ENCODE results near the gene PVALEF.

The PVALEF gene

DNA sequence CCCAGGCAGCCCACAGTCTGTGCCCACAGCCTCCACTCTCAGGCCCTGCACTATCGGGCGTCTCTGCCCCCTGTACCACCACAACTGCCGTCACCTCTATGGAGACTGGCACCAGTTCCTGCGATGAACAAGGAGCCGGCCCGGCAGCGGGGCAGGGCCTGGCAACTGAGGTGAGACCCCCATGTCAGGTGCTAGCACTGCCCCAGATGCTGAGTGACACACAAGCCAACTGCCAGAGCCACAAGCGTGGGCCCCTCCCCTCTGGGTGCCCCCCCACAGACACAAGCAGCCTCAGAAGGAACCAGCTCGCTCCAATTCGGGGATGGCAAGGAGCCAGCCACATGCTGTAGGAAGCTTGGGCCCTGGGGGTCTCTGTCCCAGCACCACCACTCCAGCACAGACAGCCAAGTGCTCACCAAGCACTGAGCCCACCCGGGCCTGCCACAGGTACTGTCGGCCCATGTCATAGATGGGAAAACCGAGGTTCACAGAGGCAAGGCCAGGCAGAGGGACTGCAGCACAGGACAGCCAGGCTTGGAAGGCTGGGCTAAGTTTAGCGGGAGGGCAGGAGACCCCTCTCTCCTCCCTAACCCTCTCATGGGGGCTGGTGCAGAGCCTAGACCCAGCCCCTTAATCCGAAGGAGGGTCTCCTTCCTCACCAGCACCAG lies 1.5 kb upstream of the PVALEF start:
- no peak for TF ChIP-seq JUND (IDR thresholded peaks at IDR 0.05; ENCODE audit: low read depth)
- DNase-seq (ENCODE audit: low read depth in 1 of 2, low spot score in 1 of 2), result no peak
- in situ Hi-C loops (cut with HindIII; ENCODE audit: low pct_unique_long_range_greater_than_20kb, low sequenced_read_pairs), result no loop called here

GRCh38 chr17:81164371-81165245 lies 699 bp upstream of the PVALEF start:
- TF ChIP-seq JUND (IDR thresholded peaks at IDR 0.05; ENCODE audit: low read depth), result no peak
- in situ Hi-C loops (cut with HindIII; ENCODE audit: low pct_unique_long_range_greater_than_20kb, low sequenced_read_pairs), result no loop called here

DNA sequence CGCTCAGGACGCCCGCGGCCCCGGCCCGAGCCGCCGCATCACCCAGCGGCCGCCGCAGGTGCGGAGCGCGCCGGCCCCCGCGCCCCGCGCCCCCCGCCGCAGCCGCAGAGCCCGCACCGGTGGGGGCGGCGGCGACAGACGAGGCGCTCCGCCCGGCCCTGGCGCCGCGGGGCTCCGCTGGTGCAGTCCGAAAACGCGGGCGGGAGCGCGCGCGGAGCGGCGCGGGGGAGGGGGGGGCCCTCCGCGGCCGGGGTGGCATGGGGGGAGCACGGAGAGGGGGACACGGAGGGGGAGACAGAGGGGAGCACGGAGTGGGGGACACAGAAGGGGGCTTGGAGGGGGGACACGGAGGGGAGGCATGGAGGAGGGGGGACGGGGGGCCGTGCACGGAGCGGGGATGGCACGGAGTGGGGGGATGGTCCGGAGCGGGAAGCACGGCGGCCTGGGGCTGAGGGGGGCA lies 756 bp downstream of the PVALEF start, which contains the start of gene AATK:
AATK (minus strand) TSS at position 189 of the 460 bp plus-strand sequence. CDS start 229 bp downstream, outside the sequence.
- TF ChIP-seq JUND (IDR thresholded peaks at IDR 0.05; ENCODE audit: low read depth), result no peak
- DNase-seq (ENCODE audit: low read depth in 1 of 2, low spot score in 1 of 2), result peak in 1 of 2 experiments; percentile 63
- in situ Hi-C loops (cut with HindIII; ENCODE audit: low pct_unique_long_range_greater_than_20kb, low sequenced_read_pairs), result no loop called here

More at GRCh38 chr17:81164371-81165245, 699 bp upstream of the PVALEF start:
- DNase-seq (ENCODE audit: low read depth in 1 of 2, low spot score in 1 of 2), result no peak

DNA sequence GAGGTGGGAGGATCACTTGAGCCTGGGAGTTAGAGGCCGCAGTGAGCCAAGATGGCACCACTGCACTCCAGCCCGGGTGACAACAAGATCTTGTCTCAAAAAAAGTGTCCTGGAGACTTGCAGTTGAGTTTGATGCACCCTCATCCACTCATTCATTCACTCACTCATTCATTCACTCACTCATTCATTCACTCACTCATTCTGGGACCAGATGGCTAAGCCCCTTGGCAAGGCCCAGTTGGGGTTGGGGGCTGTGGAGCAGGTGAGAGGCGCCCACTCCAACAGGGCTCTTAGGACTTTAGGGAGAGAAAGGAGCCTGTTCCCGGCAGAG lies 1.9 kb downstream of the PVALEF start:
- no peak for TF ChIP-seq JUND (IDR thresholded peaks at IDR 0.05; ENCODE audit: low read depth)
- no peak for DNase-seq (ENCODE audit: low read depth in 1 of 2, low spot score in 1 of 2)
- in situ Hi-C loops (cut with HindIII; ENCODE audit: low pct_unique_long_range_greater_than_20kb, low sequenced_read_pairs), result no loop called here

DNA sequence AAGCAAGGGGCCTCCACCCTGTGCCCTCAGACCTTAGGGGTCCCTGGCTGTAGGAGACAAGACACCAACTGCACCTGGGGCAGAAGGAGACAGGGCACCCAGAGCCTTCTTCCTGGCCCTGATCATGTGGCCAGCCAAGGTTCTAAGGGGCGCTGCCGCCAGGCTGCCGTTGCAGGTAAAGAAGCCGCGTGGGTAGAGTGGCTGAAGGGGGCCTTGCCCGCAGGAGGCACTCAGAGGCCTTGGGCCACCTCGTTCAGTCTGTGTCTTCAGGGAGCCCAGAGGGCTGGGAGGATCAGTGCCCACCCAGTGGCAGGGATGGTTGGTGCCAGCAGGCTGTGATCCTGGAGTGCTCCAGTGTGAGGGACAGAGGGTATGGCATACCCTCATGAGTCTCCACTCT lies 2.3 kb downstream of the PVALEF start:
- in situ Hi-C loops (cut with HindIII; ENCODE audit: low pct_unique_long_range_greater_than_20kb, low sequenced_read_pairs), result no loop called here

DNA sequence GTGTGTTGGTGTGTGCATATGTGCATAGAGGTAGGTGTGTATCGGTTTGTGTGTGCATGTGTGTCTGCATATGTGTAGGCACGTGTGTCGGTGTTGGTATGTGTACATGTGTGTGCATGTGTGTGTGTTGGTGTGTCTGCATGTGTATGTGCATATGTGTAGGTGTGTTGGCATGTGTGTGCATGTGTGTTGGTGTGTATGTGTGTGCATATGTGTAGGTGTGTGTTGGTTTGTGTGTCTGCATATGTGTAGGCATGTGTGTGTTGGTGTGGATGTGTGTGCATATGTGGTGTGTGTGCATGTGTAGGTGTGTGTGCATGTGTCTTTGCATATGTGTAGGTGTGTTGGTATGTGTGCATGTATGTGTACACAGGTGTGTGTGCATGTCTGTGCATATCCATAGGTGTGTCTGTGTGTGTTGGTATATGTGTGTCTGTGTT lies 4.6 kb downstream of the PVALEF start:
- in situ Hi-C loops (cut with HindIII; ENCODE audit: low pct_unique_long_range_greater_than_20kb, low sequenced_read_pairs), result no loop called here
- TF ChIP-seq JUND (IDR thresholded peaks at IDR 0.05; ENCODE audit: low read depth), result no peak
- DNase-seq (ENCODE audit: low read depth in 1 of 2, low spot score in 1 of 2), result no peak

More for the DNA sequence above, 2.3 kb downstream of the PVALEF start:
- no peak for TF ChIP-seq JUND (IDR thresholded peaks at IDR 0.05; ENCODE audit: low read depth)
- no peak for DNase-seq (ENCODE audit: low read depth in 1 of 2, low spot score in 1 of 2)

- in situ Hi-C loops (cut with HindIII; ENCODE audit: low pct_unique_long_range_greater_than_20kb, low sequenced_read_pairs), result no loop called here
- no peak for TF ChIP-seq JUND (IDR thresholded peaks at IDR 0.05; ENCODE audit: low read depth)
- DNase-seq (ENCODE audit: low read depth in 1 of 2, low spot score in 1 of 2), result no peak
Measured at GRCh38 chr17:81170727-81171494, 5.6 kb downstream of the PVALEF start.

GRCh38 chr17:81171941-81172340 lies 6.6 kb downstream of the PVALEF start:
- TF ChIP-seq JUND (IDR thresholded peaks at IDR 0.05; ENCODE audit: low read depth), result no peak
- in situ Hi-C loops (cut with HindIII; ENCODE audit: low pct_unique_long_range_greater_than_20kb, low sequenced_read_pairs), result no loop called here
- no peak for DNase-seq (ENCODE audit: low read depth in 1 of 2, low spot score in 1 of 2)

- TF ChIP-seq JUND (IDR thresholded peaks at IDR 0.05; ENCODE audit: low read depth), result no peak
- no peak for DNase-seq (ENCODE audit: low read depth in 1 of 2, low spot score in 1 of 2)
- in situ Hi-C loops (cut with HindIII; ENCODE audit: low pct_unique_long_range_greater_than_20kb, low sequenced_read_pairs), result no loop called here
Measured at GRCh38 chr17:81173052-81173761, 7.9 kb downstream of the PVALEF start.

GRCh38 chr17:81173762-81174155 lies 8.5 kb downstream of the PVALEF start:
- no peak for DNase-seq (ENCODE audit: low read depth in 1 of 2, low spot score in 1 of 2)
- in situ Hi-C loops (cut with HindIII; ENCODE audit: low pct_unique_long_range_greater_than_20kb, low sequenced_read_pairs), result no loop called here
- TF ChIP-seq JUND (IDR thresholded peaks at IDR 0.05; ENCODE audit: low read depth), result no peak

GRCh38 chr17:81176666-81177065 lies 11.4 kb downstream of the PVALEF start:
- no peak for DNase-seq (ENCODE audit: low read depth in 1 of 2, low spot score in 1 of 2)
- TF ChIP-seq JUND (IDR thresholded peaks at IDR 0.05; ENCODE audit: low read depth), result no peak
- in situ Hi-C loops (cut with HindIII; ENCODE audit: low pct_unique_long_range_greater_than_20kb, low sequenced_read_pairs), result no loop called here

Data from T47D (cell line).